ENCODE data around the gene FAIM. TPM values are rescaled to one million over a fixed set of nuclear protein-coding genes. Genes with fewer than 3 reads are reported as not detected.

The FAIM gene
- total and polyA plus RNA-seq, 7 donors = 2.1 to 3.5 (median 2.4) TPM

DNA sequence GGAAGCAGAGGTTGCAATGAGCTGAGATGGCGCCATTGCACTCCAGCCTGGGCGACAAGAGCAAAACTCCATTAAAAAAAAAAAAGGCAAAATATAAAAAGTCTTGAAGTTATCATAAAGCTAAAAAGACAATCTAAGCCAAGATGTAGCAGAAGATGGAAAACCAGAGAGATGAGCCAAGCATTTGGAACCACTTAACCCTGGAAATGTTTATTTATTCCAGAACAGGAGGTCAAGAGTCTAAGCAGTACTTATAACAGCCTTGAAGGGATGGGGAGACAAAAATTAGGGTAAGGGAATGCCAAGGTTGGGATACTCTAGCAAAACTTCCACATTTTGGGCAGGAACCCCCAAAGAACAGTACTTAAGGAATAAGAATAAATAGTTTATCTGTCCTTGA is 30.1 kb downstream of the FAIM start:
- Histone ChIP-seq H3K27ac (no peak overlapping the region), H3K9me3 (peaks cover 5% of the 10 kb centered on the region), H3K36me3 (ENCODE audit: insufficient read depth in 1 of 2, low read depth in 1 of 2) (peaks cover under 1 to 6% of the 10 kb centered on the region in 2 donors), H3K4me3 (no peak overlapping the region), H3K4me1 (no peaks in the 10 kb centered on the region), H3K27me3 (ENCODE audit: insufficient read depth in 3 of 3, low read length in 2 of 3) (no peaks in the 10 kb centered on the region)
- intact Hi-C loops (cut with DNase I) = no loop called here
- 87 to 100% (median 90%) methylated on average over 2 of the region's 2 CpGs for WGBS, 3 donors
- TF ChIP-seq, protein P1, sequence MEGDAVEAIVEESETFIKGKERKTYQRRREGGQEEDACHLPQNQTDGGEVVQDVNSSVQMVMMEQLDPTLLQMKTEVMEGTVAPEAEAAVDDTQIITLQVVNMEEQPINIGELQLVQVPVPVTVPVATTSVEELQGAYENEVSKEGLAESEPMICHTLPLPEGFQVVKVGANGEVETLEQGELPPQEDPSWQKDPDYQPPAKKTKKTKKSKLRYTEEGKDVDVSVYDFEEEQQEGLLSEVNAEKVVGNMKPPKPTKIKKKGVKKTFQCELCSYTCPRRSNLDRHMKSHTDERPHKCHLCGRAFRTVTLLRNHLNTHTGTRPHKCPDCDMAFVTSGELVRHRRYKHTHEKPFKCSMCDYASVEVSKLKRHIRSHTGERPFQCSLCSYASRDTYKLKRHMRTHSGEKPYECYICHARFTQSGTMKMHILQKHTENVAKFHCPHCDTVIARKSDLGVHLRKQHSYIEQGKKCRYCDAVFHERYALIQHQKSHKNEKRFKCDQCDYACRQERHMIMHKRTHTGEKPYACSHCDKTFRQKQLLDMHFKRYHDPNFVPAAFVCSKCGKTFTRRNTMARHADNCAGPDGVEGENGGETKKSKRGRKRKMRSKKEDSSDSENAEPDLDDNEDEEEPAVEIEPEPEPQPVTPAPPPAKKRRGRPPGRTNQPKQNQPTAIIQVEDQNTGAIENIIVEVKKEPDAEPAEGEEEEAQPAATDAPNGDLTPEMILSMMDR (IDR thresholded peaks at IDR 0.05) = no peak
- no peak for DNase-seq
- no peak for ATAC-seq

DNA sequence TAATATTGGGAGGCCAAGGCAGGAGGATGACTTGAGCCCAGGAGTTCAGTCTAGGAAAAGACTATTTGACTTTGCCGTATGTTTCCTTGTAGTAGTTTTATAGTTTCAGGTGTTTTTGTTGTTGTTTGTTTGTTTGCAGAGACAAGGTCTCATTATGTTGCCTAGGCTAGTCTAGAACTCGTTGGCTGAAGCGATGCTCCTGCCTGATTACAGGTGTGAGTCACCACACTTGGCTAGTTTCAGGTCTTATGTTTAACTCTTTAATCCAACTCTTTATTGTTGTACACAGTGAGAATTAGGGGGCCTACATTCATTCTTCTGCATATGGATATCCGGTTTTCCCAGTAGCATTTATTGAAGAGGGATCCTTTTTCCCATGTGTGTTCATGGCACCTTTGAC is 32.0 kb downstream of the FAIM start:
- H3K9me3 ChIP-seq = peaks cover 17% of the 10 kb centered on the region
- no peak overlapping the region for H3K27ac ChIP-seq
- H3K27me3 ChIP-seq (ENCODE audit: insufficient read depth in 3 of 3, low read length in 2 of 3) = no peaks in the 10 kb centered on the region
- no peak overlapping the region for H3K4me3 ChIP-seq
- intact Hi-C loops (cut with DNase I) = no loop called here
- peaks cover 0 to 4% of the 10 kb centered on the region in 2 donors for H3K36me3 ChIP-seq (ENCODE audit: insufficient read depth in 1 of 2, low read depth in 1 of 2)
- no peaks in the 10 kb centered on the region for H3K4me1 ChIP-seq
- DNase-seq (no peak), ATAC-seq (peak in 1 of 4 donors; percentile 60)
- 82 to 90% (median 85%) methylated on average over 4 of the region's 4 CpGs for WGBS, 3 donors
- TF ChIP-seq, protein P1 (IDR thresholded peaks at IDR 0.05) = no peak

DNA sequence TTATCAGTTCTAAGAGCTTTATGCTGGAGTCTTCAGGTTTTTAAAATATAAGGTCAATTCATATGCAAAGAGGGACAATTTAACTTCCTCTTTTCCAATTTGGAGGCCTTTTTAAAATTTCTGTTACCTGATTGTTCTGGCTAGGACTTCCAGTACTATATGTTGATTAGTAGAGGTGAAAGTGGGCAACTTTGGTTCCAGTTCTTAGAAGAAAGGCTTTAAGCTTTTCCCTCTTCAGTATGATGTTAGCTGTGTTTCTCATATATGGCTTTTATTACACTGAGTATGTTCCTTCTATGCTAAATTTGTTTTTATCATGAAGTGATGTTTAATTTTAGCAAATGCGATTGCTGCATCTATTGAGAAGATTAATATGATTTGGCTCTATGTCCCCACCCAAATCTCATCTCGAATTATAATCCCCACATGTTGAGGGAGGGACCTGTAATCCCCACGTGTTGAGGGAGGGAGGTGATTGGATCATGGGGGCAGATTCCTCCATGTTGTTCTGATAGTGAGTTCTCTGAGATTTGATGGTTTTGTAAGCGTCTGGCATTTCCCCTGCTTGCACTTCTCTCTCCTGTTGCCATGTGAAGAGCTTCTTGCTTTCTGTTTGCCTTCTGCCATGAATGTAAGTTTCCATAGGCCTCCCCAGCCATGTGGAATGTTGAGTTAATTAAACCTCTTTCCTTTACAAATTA is 33.8 kb downstream of the FAIM start:
- Histone ChIP-seq H3K9me3 (peaks cover 26% of the 10 kb centered on the region), H3K27me3 (ENCODE audit: insufficient read depth in 3 of 3, low read length in 2 of 3) (no peaks in the 10 kb centered on the region), H3K36me3 (ENCODE audit: insufficient read depth in 1 of 2, low read depth in 1 of 2) (no peaks in the 10 kb centered on the region), H3K27ac (no peak overlapping the region), H3K4me3 (no peak overlapping the region), H3K4me1 (no peaks in the 10 kb centered on the region)
- TF ChIP-seq, protein P1 (IDR thresholded peaks at IDR 0.05) = no peak
- intact Hi-C loops (cut with DNase I) = no loop called here
- WGBS, 3 donors = 77 to 84% (median 83%) methylated on average over 4 of the region's 4 CpGs
- DNase-seq = no peak
- ATAC-seq = no peak

DNA sequence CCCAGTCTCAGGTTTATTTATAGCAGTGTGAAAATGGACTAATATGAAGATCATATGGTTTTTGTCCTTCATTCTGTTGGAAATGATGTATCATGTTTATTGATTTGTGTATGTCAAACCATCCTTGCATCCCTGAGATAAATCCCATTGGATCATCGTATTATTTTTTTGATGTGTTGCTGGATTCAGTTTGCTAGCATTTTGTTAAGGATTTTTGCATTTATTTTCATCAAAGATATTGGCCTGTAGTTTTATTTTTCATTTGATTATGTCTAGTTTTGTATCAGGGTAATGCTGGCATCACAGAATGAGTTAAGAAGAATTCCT is 34.3 kb downstream of the FAIM start:
- no peak for ATAC-seq
- Histone ChIP-seq H3K4me3 (no peak overlapping the region), H3K9me3 (peaks cover 26% of the 10 kb centered on the region), H3K27me3 (ENCODE audit: insufficient read depth in 3 of 3, low read length in 2 of 3) (no peaks in the 10 kb centered on the region), H3K36me3 (ENCODE audit: insufficient read depth in 1 of 2, low read depth in 1 of 2) (no peaks in the 10 kb centered on the region), H3K4me1 (no peaks in the 10 kb centered on the region), H3K27ac (no peak overlapping the region)
- DNase-seq = no peak
- WGBS, 3 donors = 97 to 100% (median 99%) methylated on average over 1 of the region's 1 CpG
- TF ChIP-seq, protein P1 (IDR thresholded peaks at IDR 0.05) = no peak
- intact Hi-C loops (cut with DNase I) = no loop called here

DNA sequence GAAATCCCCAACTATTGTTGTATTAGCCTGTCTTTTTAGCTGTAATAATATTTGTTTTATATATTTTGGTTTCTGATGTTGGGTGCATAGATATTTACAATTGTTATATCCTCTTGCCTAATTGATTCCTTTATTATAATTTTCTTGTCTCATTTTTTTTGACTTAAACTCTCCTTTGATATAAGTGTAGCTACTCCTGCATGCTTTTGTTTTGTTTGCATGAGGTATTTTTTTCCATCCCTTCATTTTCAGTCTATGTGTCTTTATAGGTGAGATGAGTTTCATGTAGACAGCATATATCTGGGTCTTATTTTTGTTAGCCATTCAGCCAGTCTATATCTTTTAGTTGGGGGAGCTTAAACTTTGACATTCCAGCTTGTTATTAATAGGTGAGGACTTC is 37.4 kb downstream of the FAIM start:
- Histone ChIP-seq H3K4me1 (no peaks in the 10 kb centered on the region), H3K27me3 (ENCODE audit: insufficient read depth in 3 of 3, low read length in 2 of 3) (no peaks in the 10 kb centered on the region), H3K27ac (no peak overlapping the region), H3K36me3 (ENCODE audit: insufficient read depth in 1 of 2, low read depth in 1 of 2) (peaks cover 3 to 25% of the 10 kb centered on the region in 2 donors), H3K4me3 (no peak overlapping the region), H3K9me3 (peaks cover 26% of the 10 kb centered on the region)
- no peak for ATAC-seq
- DNase-seq = no peak
- intact Hi-C loops (cut with DNase I) = no loop called here
- TF ChIP-seq, protein P1 (IDR thresholded peaks at IDR 0.05) = no peak
